Activated CD8-positive, alpha-beta memory T cell treated with anti-CD3 and anti-CD28 coated beads, Interleukin-2, amount 10 ng/mL, durations not matched to agents 7 days and 5 days (primary cell): ENCODE measurements around the gene PSTPIP1. TPM values are rescaled to one million over a fixed set of nuclear protein-coding genes. Genes with fewer than 3 reads are reported as not detected.

ENCODE experiments used
- ATAC-seq: fragments of 150-1000 bp; cut with Tn5 transposase; one replicate; pipeline ENCODE4 v1.10.0; 2021; ENCODE audit warnings: moderate library complexity
- CTCF ChIA-PET: fragments of 350-600 bp; sonication (Branson Sonifier 250); formaldehyde crosslinking; loops from one replicate; lab custom pipeline; 2021; ENCODE audit warnings: antibody characterized with exemption; lab: Charles Lee
- DNase-seq: peaks from one replicate; pipeline ENCODE4 v3.0.0-alpha.2; 2020
- H3K27ac Mint-ChIP-seq: one replicate; pipeline ENCODE4 v1.8.0; 2021; ENCODE audit warnings: mild to moderate bottlenecking, mixed read lengths
- H3K27me3 Mint-ChIP-seq: one replicate; pipeline ENCODE4 v1.8.0; 2021; ENCODE audit warnings: mixed read lengths
- H3K36me3 Mint-ChIP-seq: one replicate; pipeline ENCODE4 v1.8.0; 2021; ENCODE audit warnings: mild to moderate bottlenecking, mixed read lengths
- H3K4me1 Mint-ChIP-seq: one replicate; pipeline ENCODE4 v1.8.0; 2021; ENCODE audit warnings: mixed read lengths
- H3K4me3 Mint-ChIP-seq: one replicate; pipeline ENCODE4 v1.8.0; 2021; ENCODE audit warnings: mild to moderate bottlenecking, moderate library complexity, mixed read lengths
- H3K9me3 Mint-ChIP-seq: one replicate; pipeline ENCODE4 v1.8.0; 2022; ENCODE audit warnings: low read depth, mixed read lengths
- total RNA-seq, 2 experiments: library from RNA; stranded (reverse); gene quantifications; one replicate each; pipeline ENCODE4 v1.2.3, GENCODE V29; 2021

Gene PSTPIP1
- total RNA-seq, 2 experiments from 2014 or later = 157 to 255 TPM

DNA sequence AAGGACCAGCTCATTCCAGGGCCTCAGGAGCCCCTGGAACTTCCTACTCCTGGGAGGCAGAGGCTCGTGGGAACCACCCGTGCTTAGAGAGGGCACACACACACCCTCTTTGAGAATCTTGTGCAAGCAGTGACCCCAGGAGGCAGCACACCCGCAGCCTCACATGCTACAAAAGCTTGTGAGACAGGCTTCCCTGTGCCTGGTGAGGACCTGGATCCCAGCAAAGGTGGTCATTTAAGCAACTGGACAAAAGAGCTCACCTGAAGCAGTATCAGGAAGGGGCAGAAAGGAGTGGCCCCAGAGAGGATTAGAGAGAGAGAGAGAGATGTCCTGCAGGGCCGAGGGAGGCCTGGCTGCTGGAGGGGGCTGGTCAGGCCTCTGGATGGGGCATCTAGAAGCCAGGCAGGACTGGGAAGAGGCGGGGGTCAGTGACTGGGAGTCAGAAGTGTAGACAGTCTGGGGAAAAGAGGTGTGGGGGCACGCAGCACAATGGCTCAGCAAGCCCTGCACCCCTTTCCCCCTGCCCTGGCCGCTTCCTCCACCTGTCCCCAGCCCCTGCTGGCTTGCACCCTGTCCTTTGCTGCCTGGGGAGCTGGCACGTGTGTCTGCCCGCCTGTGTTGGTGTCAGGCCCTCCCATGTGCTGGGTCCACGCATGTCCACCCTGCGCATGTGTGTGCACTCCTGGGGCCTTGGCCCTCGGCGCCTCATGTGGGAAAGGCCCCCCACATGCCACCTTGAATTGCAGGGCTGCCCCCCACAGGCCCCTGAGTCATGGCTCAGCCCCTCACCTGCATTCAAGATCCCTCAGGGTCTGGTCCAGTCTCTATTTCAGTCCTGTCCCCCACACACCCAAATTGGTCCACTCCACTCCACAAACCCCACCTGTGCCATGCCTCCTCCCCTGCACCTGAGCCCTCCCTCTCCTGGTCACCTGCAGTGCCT, 39.1 kb downstream of the PSTPIP1 start:
- no peak for DNase-seq
- Mint-ChIP-seq H3K27me3 (no peaks in the 10 kb centered on the region), H3K27ac (no peak overlapping the region), H3K4me3 (no peak overlapping the region), H3K4me1 (peaks cover 18% of the 10 kb centered on the region), H3K36me3 (peaks cover 54% of the 10 kb centered on the region), H3K9me3 (peaks cover 2% of the 10 kb centered on the region)
- no peak for ATAC-seq
- CTCF ChIA-PET = interaction anchor here (0.6 to 3.6 kb wide), 6 partner anchors 10 to 472 kb away, joined by 3 to 29 read pairs (median 5); no protein-coding TSS in a partner anchor

- peaks cover 13% of the 10 kb centered on the region for H3K4me1 Mint-ChIP-seq
- H3K27me3 Mint-ChIP-seq = no peaks in the 10 kb centered on the region
- CTCF ChIA-PET = interaction anchor here (0.6 to 3.6 kb wide), 7 partner anchors 9 to 471 kb away, joined by 3 to 29 read pairs (median 4); no protein-coding TSS in a partner anchor
- no peak for ATAC-seq
- H3K27ac Mint-ChIP-seq = no peak overlapping the region
- DNase-seq = peak; percentile 42
- H3K36me3 Mint-ChIP-seq = peaks cover 51% of the 10 kb centered on the region
- H3K4me3 Mint-ChIP-seq = no peak overlapping the region
- H3K9me3 Mint-ChIP-seq = peaks cover 2% of the 10 kb centered on the region
Measured at GRCh38 chr15:77034695-77035489, 40.0 kb downstream of the PSTPIP1 start.

DNA sequence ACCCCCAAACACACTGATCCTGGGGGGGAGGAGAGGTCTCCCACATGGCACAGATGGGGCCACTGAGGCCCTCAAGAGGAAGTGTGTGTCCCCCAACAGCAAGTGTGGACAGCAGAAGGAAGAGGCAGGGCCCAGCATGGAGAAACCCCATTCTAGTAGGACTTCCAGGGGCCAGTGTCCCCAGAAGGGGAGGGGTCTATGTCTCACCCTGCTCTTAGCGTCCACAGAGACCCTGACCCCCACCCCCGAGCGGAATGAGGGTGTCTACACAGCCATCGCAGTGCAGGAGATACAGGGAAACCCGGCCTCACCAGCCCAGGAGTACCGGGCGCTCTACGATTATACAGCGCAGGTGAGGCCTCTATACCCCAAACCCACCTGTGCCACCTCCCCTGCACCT, 40.7 kb downstream of the PSTPIP1 start:
- Mint-ChIP-seq H3K27ac (no peak overlapping the region), H3K27me3 (no peaks in the 10 kb centered on the region), H3K36me3 (peaks cover 52% of the 10 kb centered on the region), H3K4me3 (no peak overlapping the region), H3K9me3 (peaks cover 2% of the 10 kb centered on the region), H3K4me1 (peaks cover 9% of the 10 kb centered on the region)
- no peak for DNase-seq
- CTCF ChIA-PET = interaction anchor here (1.0 to 3.6 kb wide), 5 partner anchors 9 to 62 kb away, joined by 3 to 29 read pairs (median 6); no protein-coding TSS in a partner anchor
- no peak for ATAC-seq

GRCh38 chr15:77035999-77036471, 41.1 kb downstream of the PSTPIP1 start:
- no peak for ATAC-seq
- CTCF ChIA-PET = interaction anchor here (2.1 to 3.6 kb wide), 2 partner anchors 12 kb away, joined by 6 to 29 read pairs; no protein-coding TSS in a partner anchor
- DNase-seq = no peak
- peaks cover 10% of the 10 kb centered on the region for H3K4me1 Mint-ChIP-seq
- H3K27ac Mint-ChIP-seq = peak overlapping the region; percentile 46
- H3K27me3 Mint-ChIP-seq = no peaks in the 10 kb centered on the region
- peaks cover 2% of the 10 kb centered on the region for H3K9me3 Mint-ChIP-seq
- peaks cover 56% of the 10 kb centered on the region for H3K36me3 Mint-ChIP-seq
- no peak overlapping the region for H3K4me3 Mint-ChIP-seq

GRCh38 chr15:77036537-77037387, 41.8 kb downstream of the PSTPIP1 start:
- ATAC-seq (no peak), DNase-seq (no peak)
- peaks cover 54% of the 10 kb centered on the region for H3K36me3 Mint-ChIP-seq
- H3K27me3 Mint-ChIP-seq = no peaks in the 10 kb centered on the region
- H3K4me3 Mint-ChIP-seq = no peak overlapping the region
- peaks cover 5% of the 10 kb centered on the region for H3K4me1 Mint-ChIP-seq
- peak overlapping the region; percentile 62 for H3K27ac Mint-ChIP-seq
- CTCF ChIA-PET = interaction anchor here (1.1 to 3.6 kb wide), 3 partner anchors 11 to 15 kb away, joined by 3 to 29 read pairs (median 6); no protein-coding TSS in a partner anchor
- peaks cover 2% of the 10 kb centered on the region for H3K9me3 Mint-ChIP-seq

DNA sequence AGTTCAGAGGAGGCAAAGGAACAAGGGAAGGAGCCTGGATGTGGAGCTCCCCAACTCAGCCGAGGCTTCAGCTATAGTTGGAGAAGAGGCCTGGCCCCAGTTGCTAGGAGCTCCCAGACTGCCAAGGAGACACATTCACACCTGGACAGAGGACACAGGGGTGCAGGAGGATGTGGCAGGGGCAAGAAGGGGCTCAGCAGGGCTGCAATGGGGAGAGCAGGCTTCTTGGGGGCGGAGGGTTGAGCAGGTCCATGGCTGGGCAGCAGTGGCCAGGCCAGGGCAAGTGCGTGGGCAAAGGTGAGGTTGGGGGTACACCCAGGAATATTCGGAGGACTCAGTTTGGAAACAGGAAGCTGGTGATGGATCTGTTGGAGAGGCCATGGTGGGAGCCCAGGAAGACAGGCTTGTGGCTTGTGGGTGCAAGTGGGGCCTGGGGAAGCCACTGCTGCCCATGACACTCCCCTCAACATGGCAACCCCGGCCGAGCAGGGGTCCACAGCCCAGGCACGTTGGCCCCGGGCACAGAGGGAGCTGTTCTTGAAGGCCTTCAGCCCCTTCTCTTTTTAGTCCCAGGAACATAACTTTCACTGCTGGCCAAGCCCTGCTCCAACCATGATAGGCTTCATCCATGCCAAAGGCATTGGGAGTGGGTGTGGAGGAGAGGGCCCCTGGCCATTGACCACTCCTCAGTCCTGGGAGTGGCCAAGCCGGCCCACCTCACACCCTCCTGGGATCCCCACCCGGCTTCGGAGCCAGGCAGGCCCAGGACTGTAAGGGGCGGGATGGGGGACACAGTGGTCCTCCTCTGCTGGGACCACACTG, 42.7 kb downstream of the PSTPIP1 start:
- no peak for DNase-seq
- H3K27me3 Mint-ChIP-seq = no peaks in the 10 kb centered on the region
- peaks cover 55% of the 10 kb centered on the region for H3K36me3 Mint-ChIP-seq
- CTCF ChIA-PET = interaction anchor here (1.1 kb wide), 1 partner anchor 16 kb away, joined by 3 read pairs; no protein-coding TSS in a partner anchor
- H3K4me1 Mint-ChIP-seq = peaks cover 4% of the 10 kb centered on the region
- peak overlapping the region; percentile 62 for H3K27ac Mint-ChIP-seq
- ATAC-seq = no peak
- no peak overlapping the region for H3K4me3 Mint-ChIP-seq
- H3K9me3 Mint-ChIP-seq = peaks cover 2% of the 10 kb centered on the region

GRCh38 chr15:77038312-77039216, 43.6 kb downstream of the PSTPIP1 start:
- CTCF ChIA-PET = interaction anchor here (1.1 kb wide), 1 partner anchor 17 kb away, joined by 3 read pairs; no protein-coding TSS in a partner anchor
- ATAC-seq = no peak
- Mint-ChIP-seq H3K4me1 (peaks cover 4% of the 10 kb centered on the region), H3K9me3 (peaks cover 2% of the 10 kb centered on the region), H3K27ac (no peak overlapping the region), H3K4me3 (no peak overlapping the region), H3K36me3 (peaks cover 59% of the 10 kb centered on the region), H3K27me3 (no peaks in the 10 kb centered on the region)
- DNase-seq = no peak

GRCh38 chr15:77039217-77039533, 44.2 kb downstream of the PSTPIP1 start:
- ATAC-seq (no peak), DNase-seq (no peak)
- Mint-ChIP-seq H3K4me3 (no peak overlapping the region), H3K4me1 (peaks cover 4% of the 10 kb centered on the region), H3K9me3 (peaks cover 2% of the 10 kb centered on the region), H3K27ac (no peak overlapping the region), H3K27me3 (no peaks in the 10 kb centered on the region), H3K36me3 (peaks cover 57% of the 10 kb centered on the region)
- CTCF ChIA-PET = no interaction called here

- H3K27ac Mint-ChIP-seq = no peak overlapping the region
- peaks cover 56% of the 10 kb centered on the region for H3K36me3 Mint-ChIP-seq
- no peak for ATAC-seq
- H3K27me3 Mint-ChIP-seq = no peaks in the 10 kb centered on the region
- CTCF ChIA-PET = interaction anchor here (0.7 kb wide), 1 partner anchor 102 kb away, joined by 3 read pairs; no protein-coding TSS in a partner anchor
- DNase-seq = no peak
- H3K9me3 Mint-ChIP-seq = peaks cover 2% of the 10 kb centered on the region
- no peak overlapping the region for H3K4me3 Mint-ChIP-seq
- peaks cover 6% of the 10 kb centered on the region for H3K4me1 Mint-ChIP-seq
Measured at GRCh38 chr15:77039848-77040247, 44.9 kb downstream of the PSTPIP1 start.

GRCh38 chr15:77040673-77041072, 45.7 kb downstream of the PSTPIP1 start:
- peaks cover 57% of the 10 kb centered on the region for H3K36me3 Mint-ChIP-seq
- H3K27ac Mint-ChIP-seq = peak overlapping the region; percentile 27
- DNase-seq = peak; percentile 44
- H3K4me3 Mint-ChIP-seq = no peak overlapping the region
- peak; percentile 59 for ATAC-seq
- peaks cover 2% of the 10 kb centered on the region for H3K9me3 Mint-ChIP-seq
- H3K27me3 Mint-ChIP-seq = no peaks in the 10 kb centered on the region
- H3K4me1 Mint-ChIP-seq = peaks cover 6% of the 10 kb centered on the region
- CTCF ChIA-PET = interaction anchor here (0.6 to 0.9 kb wide), 4 partner anchors 15 to 848 kb away, joined by 3 read pairs; no protein-coding TSS in a partner anchor
